GM12878 (cell line): ENCODE measurements around the gene APPBP2.

Source experiments
- ATF2 ChIP-seq: IDR thresholded peaks from 2 replicates; pipeline ENCODE4 v1.6.1; 2012; ENCODE audit warnings: low read length, inconsistent platforms
- E2F4 ChIP-seq: IDR thresholded peaks from 2 replicates; pipeline ENCODE4 v1.6.1; 2012; ENCODE audit warnings: low read depth, low read length, improper control_type of control experiment
- HDAC2 ChIP-seq: fragments of 200-600 bp; sonication (generic); IDR thresholded peaks from 2 replicates; pipeline ENCODE4 v1.6.1; 2017
- PML ChIP-seq: IDR thresholded peaks from 2 replicates; pipeline ENCODE4 v1.6.1; 2012; ENCODE audit warnings: low read length, inconsistent platforms
- POLR2A ChIP-seq: IDR thresholded peaks from 2 replicates; pipeline ENCODE4 v1.6.1; 2011; ENCODE audit warnings: low read depth, mild to moderate bottlenecking, low read length
- RAD21 ChIP-seq: IDR thresholded peaks from 2 replicates; pipeline ENCODE4 v1.6.1; 2011; ENCODE audit warnings: mild to moderate bottlenecking, low read depth, low read length, moderate library complexity; ENCODE audit not compliant: insufficient read depth
- TCF7 ChIP-seq: IDR thresholded peaks from 2 replicates; pipeline ENCODE4 v1.6.1; 2014; ENCODE audit warnings: antibody characterized with exemption, borderline replicate concordance

- no peak for TF ChIP-seq POLR2A
- TF ChIP-seq HDAC2: no peak
- TF ChIP-seq RAD21: no peak
- TF ChIP-seq E2F4: no peak
- no peak for TF ChIP-seq ATF2
- TF ChIP-seq PML: no peak
- no peak for TF ChIP-seq TCF7
Observed at GRCh38 chr17:60495260-60495659, 30.8 kb downstream of the APPBP2 start.
